Adrenal gland (tissue), 12 donors: ENCODE measurements around the gene KSR2. TPM values are rescaled to one million over a fixed set of nuclear protein-coding genes. Genes with fewer than 3 reads are reported as not detected.

ENCODE experiments used
- DNase-seq, 7 donors: peaks; one replicate each; pipeline ENCODE4 v3.0.0-alpha.2; 2019 to 2020
- H3K27ac ChIP-seq, 5 donors: fragments of 200-600 bp; sonication (generic) in 4 of 5; 1 replicate in 3 of 5; 2 replicates in 2 of 5; pipeline versions ENCODE4 v1.5.1 to v1.8.0; 2016 to 2020; ENCODE audit warnings: mild to moderate bottlenecking in 1 of 5
- H3K27me3 ChIP-seq: fragments of 200-600 bp; 2 replicates; pipeline ENCODE4 v1.8.0; 2021
- H3K36me3 ChIP-seq, 2 donors: fragments of 200-600 bp; replicated peaks in 1 of 2; 1 replicate in 1 of 2; 2 replicates in 1 of 2; pipeline versions ENCODE4 v1.5.1 to v1.8.0; 2018 to 2022
- H3K4me1 ChIP-seq, 2 donors: fragments of 200-600 bp; replicated peaks in 1 of 2; 1 replicate in 1 of 2; 2 replicates in 1 of 2; pipeline versions ENCODE4 v1.5.1 to v1.8.0; 2018 to 2021
- H3K4me3 ChIP-seq, 4 donors: fragments of 200-600 bp; sonication (generic) in 3 of 4; one replicate each; pipeline ENCODE4 v1.5.1; 2016 to 2018
- H3K9me3 ChIP-seq, 3 donors: fragments of 200-600 bp; sonication (generic) in 1 of 3; replicated peaks in 1 of 3; 1 replicate in 2 of 3; 2 replicates in 1 of 3; pipeline versions ENCODE4 v1.5.1 to v1.8.0; 2016 to 2021
- CTCF ChIP-seq, 6 experiments: fragments of 450-650 bp in 4 of 6; fragments of 200-600 bp in 2 of 6; sonication (generic) in 1 of 6; IDR thresholded peaks; 1 replicate in 5 of 6; 2 replicates in 1 of 6; pipeline versions ENCODE4 v1.5.1 to v1.8.0; 2016 to 2021; ENCODE audit warnings: antibody characterized with exemption in 6 of 6, mild to moderate bottlenecking in 2 of 6, moderate library complexity in 1 of 6
- POLR2A ChIP-seq, 2 donors: fragments of 450-650 bp; IDR thresholded peaks; one replicate each; pipeline ENCODE4 v1.6.1; 2017; ENCODE audit warnings: antibody characterized with exemption in 2 of 2, mild to moderate bottlenecking in 2 of 2, moderate library complexity in 1 of 2
- WGBS, 4 donors: extraction: QIAGEN DNeasy Blood & Tissue Kit in 2 of 4; methylation state at CpG; one replicate each; pipeline versions ENCODE4 v1.1.5 to v1.1.7; 2013 to 2017; 5-methylcytosine and 5-hydroxymethylcytosine counted together
- intact Hi-C, 2 donors: fragments of 100-400 bp; cut with DNase I; formaldehyde crosslinking; loops; one replicate each; pipeline versions ENCODE4 v1.14.1 to v1.15.0; 2022 to 2023
- polyA plus RNA-seq, 3 donors: library from polyadenylated mRNA; stranded (reverse); fragments of 200-250 nt in 2 of 3; fragments of 350-450 nt in 1 of 3; fragmentation: Illumina TruSeq in 1 of 3; extraction: RNeasy Lipid Tissue Mini Kit (QIAGEN cat#74804) in 1 of 3; gene quantifications; one replicate each; pipeline ENCODE4 v1.2.3, GENCODE V29; 2013 to 2014
- total RNA-seq, 9 donors: library from RNA; depleted of rRNA in 4 of 9; stranded (reverse); fragments of >200 nt in 4 of 9; fragments of 120-200 nt in 1 of 9; fragmentation: NEBNext Ultra II Directional in 1 of 9; extraction: Animal tissue kit (Norgen Biotek cat#: 25700) in 1 of 9; gene quantifications; one replicate each; pipeline versions ENCODE4 v1.1.0 to v1.2.4, GENCODE V29; 2013 to 2023
- donor health status: healthy with polysubstance abuse.
- donor health status: Bipolar disorder and iron deficiency.
- donor health status: DM: yes; HTN: yes; CAD: no.
- donor health status: DM: no; HTN: no; CAD: no.
- donor health status: DM: no; HTN: no; CAD: no.
- donor health status: DM: yes; HTN: yes; CAD: no.

KSR2 gene
- total and polyA plus RNA-seq, 12 donors: 0.03 to 2.7 (median 0.84) TPM; not detected in 3

GRCh38 chr12:117680312-117680711, 288.5 kb downstream of the KSR2 start:
- TF ChIP-seq POLR2A (IDR thresholded peaks at IDR 0.05): no peak
- no peak for TF ChIP-seq CTCF (IDR thresholded peaks at IDR 0.05)
- Histone ChIP-seq H3K27me3 (no peaks in the 10 kb centered on the region), H3K27ac (no peak overlapping the region), H3K36me3 (no peaks in the 10 kb centered on the region), H3K4me1 (no peaks in the 10 kb centered on the region), H3K4me3 (no peak overlapping the region), H3K9me3 (no peaks in the 10 kb centered on the region)
- no peak for DNase-seq
- intact Hi-C loops: no loop called here
- 57 to 60% (median 58%) methylated on average over 3 of the region's 3 CpGs for WGBS, 4 donors

GRCh38 chr12:117679776-117680175, 289.0 kb downstream of the KSR2 start:
- TF ChIP-seq CTCF (IDR thresholded peaks at IDR 0.05) (no peak), POLR2A (IDR thresholded peaks at IDR 0.05) (no peak)
- Histone ChIP-seq H3K27me3 (no peaks in the 10 kb centered on the region), H3K4me3 (no peak overlapping the region), H3K27ac (no peak overlapping the region), H3K4me1 (no peaks in the 10 kb centered on the region), H3K9me3 (no peaks in the 10 kb centered on the region), H3K36me3 (no peaks in the 10 kb centered on the region)
- intact Hi-C loops: no loop called here
- no peak for DNase-seq

- no peaks in the 10 kb centered on the region for H3K27me3 ChIP-seq
- H3K4me3 ChIP-seq: no peak overlapping the region
- H3K27ac ChIP-seq: no peak overlapping the region
- no peaks in the 10 kb centered on the region for H3K4me1 ChIP-seq
- no peak for DNase-seq
- intact Hi-C loops: no loop called here
- no peaks in the 10 kb centered on the region for H3K36me3 ChIP-seq
- WGBS, 4 donors: 69 to 90% (median 80%) methylated on average over 1 of the region's 1 CpG
- H3K9me3 ChIP-seq: no peaks in the 10 kb centered on the region
- TF ChIP-seq POLR2A (IDR thresholded peaks at IDR 0.05): no peak
- no peak for TF ChIP-seq CTCF (IDR thresholded peaks at IDR 0.05)
These were observed 294.0 kb downstream of the KSR2 start for GRCh38 chr12:117674763-117675162.

- intact Hi-C loops: no loop called here
- TF ChIP-seq CTCF (IDR thresholded peaks at IDR 0.05) (no peak), POLR2A (IDR thresholded peaks at IDR 0.05) (no peak)
- no peak overlapping the region for H3K27ac ChIP-seq
- H3K9me3 ChIP-seq: no peaks in the 10 kb centered on the region
- no peak for DNase-seq
- no peaks in the 10 kb centered on the region for H3K4me1 ChIP-seq
- H3K36me3 ChIP-seq: no peaks in the 10 kb centered on the region
- no peak overlapping the region for H3K4me3 ChIP-seq
- 73 to 89% (median 82%) methylated on average over 3 of the region's 3 CpGs for WGBS, 4 donors
- H3K27me3 ChIP-seq: no peaks in the 10 kb centered on the region
These were observed 294.5 kb downstream of the KSR2 start for GRCh38 chr12:117674313-117674712.
